GM19193 (cell line): ENCODE results near the gene DYRK1A.

Experiments used
- POLR2A ChIP-seq: IDR thresholded peaks from 4 replicates; pipeline ENCODE4 v1.6.1; 2011; ENCODE audit not compliant: insufficient read depth, insufficient read length; ENCODE audit errors: extremely low read depth

Gene DYRK1A

DNA sequence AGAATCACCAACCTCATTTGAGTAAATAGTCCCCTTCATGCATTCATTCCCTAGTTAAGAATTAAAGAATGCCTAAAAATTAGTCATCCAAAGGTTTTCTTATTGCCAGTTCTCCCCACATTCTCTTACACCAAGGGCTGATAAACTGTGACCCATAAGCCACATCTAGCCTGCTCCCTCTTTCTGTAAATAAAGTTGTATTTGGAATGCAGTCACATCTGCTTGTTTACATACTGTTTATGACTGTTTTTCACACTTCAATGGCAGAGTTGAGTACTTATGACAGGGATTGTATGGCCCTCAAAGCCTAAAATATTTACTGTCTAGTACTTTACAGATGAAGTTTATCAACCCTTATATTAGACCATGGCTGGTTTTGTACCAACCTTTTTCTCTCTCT, 16.1 kb upstream of the DYRK1A start:
- TF ChIP-seq POLR2A: no peak

DNA sequence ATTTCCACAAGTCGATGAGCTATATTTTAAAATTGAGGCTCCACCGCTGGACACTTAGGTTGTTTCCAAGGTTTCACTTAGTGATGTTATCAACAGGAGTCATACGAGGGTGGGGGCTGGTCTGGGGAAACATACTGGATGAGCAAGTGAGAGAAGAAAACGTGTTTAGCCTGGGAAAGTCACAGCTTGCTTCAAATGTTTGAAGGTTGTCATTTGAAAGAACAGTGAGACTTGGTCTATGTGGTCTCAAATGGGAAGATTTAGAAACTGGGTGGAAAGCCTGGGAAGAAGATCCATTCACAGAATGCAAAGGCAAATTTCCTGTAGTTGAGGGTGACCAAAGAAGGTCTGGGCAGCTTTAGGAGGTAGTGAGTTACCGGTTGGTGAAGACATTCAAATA, 9.9 kb upstream of the DYRK1A start:
- no peak for TF ChIP-seq POLR2A

DNA sequence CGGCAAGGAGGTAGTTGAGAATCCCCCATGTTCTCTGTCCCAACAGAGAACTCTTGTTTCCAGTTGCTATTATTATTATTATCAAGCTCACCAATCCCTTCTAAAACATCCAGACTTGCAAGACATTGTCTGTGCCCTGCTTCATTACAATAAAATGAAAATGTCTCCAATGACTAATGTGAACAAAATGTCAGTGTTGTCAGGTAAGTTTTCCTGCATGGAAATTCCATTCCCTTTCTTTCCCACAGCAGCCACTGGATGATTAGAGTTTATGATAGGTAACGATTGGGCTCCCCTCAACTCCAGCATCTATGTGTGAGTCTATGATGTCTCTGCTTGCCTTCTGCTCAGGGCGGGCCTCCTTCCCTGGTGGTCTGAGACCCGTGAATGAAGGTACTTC, 8.9 kb upstream of the DYRK1A start:
- no peak for TF ChIP-seq POLR2A

DNA sequence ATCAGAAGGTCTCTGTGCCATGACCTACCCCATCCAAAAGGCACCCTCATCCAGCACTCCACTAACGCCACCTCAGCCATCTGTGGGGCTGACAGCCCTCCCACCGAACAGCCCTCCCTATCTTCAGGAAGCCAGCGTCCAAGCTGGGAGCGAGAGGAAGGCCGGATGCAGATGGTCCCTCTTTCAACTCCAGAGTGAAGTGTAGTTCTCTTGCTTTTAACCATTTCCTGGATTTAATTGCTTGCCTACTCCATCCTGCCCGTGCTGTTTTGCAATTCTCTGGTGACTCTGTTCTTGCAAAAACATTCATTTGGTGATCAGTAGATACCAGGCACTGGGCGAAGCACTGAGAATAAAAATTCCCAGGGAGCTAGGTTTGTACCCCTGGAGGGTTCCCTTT, 8.2 kb upstream of the DYRK1A start:
- no peak for TF ChIP-seq POLR2A

DNA sequence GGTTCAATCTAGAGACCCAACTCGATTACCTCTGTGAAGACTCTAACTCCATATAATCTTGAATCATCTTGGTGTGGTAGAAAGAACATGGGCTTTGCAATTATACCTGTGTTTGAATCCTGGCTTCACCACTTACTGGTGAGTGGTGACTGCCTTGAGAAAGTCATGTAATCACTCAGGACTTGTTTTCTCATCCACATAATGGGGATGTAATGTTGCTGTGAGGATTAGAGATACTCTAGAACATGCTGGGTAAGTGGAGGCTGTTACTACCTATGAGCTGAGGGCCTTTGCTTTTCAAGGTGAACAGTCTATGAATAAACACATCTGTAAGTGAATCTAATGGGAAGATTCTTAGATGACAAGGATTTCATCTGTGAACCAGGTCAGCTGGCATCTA, 2.6 kb upstream of the DYRK1A start:
- no peak for TF ChIP-seq POLR2A

DNA sequence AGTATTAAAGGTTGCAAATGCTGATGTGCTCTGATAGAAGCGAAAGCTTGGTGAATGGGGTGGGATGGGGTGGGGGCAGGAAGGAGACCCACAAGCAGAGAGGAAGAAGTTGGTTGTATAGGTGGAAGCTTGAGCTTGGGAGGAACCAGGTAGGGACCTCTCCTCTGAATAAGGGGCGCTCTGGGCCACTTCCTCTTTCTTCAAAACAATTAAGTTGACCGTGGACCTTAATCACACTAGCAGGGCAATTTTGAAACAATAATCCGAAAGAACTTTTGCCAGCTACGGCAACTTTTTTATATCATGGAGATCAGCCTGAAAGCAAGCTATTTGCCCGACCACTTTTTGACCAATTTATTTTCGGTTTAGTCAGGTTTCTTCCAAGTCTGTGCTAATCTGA, 1.9 kb upstream of the DYRK1A start:
- no peak for TF ChIP-seq POLR2A

DNA sequence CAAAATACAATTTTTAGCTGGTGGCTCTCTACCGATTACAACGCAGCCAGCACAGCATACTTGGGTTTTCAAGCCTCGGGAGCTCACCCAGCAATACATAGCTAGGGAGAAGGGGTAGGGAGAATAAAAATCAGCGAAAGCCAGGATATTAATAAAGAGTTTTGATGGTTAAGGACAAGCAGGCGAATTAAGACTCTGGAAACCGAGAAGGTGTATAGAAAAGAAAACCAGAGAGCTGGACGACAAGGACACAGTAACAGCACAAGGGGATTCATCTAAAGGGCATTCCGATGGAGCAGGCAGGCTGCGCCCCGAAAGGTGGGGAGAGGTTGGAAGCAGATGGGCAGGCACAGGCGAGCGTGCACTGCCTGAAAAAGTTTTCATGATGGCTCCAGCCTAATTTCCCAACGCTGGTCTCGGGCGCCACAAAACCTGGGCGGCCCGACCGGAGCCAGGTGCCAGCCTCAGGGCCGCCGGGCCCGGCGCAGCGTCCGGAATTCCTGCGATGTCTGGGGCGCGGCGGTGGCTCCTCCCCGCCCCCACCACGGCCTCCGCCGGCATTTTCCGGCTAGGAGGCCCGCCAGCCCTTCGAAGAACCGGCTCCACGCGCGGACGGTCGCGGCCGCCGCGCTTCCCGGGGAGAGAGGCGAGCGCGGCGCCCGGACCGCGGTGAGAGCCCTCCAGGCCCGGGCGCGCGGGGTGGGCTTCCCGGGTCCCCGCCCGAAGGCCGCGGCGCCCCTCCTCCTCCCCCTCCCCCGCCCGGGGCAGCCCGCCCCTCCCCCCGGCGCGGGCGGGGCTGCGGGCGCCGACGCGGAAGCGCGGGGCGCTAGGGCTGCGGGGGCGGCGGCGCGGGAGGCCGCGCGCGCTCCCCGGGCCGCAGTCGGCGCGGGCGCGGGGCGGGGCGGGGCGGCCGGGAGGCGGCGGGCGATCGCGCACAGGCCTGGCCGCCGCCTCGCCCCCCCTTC, 774 bp upstream of the DYRK1A start:
- TF ChIP-seq POLR2A: peak; percentile 64

DNA sequence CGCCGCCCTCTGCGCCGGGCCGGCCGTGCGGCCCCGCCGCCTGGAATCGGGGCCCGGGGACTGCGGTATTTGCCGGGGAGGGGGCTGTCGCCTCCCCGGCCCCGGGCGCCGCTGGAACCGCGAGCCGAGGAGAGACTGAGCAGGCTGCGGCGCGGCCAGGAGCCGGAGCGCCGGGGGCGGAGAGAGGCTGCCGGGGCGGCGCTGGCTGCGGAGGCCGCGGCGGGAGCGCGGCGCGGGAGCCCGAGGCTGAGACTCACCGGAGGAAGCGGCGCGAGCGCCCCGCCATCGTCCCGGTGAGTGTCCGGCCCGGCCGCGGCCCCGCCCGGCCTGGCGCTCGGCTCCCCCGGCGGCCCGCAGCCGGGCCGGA, 746 bp downstream of the DYRK1A start:
- no peak for TF ChIP-seq POLR2A

DNA sequence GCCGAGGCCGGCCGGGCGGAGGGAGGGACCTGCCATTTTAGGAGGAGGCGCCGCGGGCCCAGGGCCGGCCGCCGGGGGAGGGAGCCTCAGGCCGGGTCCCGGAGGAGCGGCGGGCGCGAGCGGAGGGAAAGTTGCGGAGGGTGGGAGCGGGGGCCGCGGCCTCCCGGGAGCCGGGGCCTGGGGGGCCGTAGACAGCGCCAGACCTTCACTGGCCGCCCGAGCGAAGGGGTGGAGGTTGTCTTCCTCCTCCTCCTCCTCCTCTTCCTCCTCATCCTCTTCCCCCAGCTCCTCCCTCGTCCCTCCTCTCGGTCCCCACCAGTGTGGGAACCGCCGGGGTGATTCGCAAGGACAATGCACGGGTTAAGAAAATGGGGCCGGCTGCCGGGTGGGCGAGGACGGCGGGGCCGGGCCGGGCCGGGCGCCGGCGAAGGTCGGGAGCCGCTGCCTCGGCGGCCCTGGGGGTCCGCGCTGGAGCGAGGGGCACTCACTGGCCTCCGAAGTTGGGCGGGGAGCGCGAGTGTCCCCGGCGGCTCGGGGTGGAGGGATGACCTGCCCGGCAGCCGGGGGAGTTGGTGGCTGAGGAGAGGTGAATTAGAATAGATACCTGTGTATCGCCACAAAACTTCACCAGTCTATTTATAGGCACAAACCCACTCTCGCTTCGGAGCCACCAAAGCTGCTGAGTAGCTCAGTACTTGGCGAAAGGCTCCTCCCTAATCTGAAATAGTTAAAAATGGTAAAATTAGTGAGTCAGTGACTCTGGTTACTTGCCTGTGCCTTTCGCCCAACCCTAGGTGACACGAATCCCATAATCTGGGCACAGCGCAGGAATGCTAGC, 1.3 kb downstream of the DYRK1A start:
- TF ChIP-seq POLR2A: no peak

DNA sequence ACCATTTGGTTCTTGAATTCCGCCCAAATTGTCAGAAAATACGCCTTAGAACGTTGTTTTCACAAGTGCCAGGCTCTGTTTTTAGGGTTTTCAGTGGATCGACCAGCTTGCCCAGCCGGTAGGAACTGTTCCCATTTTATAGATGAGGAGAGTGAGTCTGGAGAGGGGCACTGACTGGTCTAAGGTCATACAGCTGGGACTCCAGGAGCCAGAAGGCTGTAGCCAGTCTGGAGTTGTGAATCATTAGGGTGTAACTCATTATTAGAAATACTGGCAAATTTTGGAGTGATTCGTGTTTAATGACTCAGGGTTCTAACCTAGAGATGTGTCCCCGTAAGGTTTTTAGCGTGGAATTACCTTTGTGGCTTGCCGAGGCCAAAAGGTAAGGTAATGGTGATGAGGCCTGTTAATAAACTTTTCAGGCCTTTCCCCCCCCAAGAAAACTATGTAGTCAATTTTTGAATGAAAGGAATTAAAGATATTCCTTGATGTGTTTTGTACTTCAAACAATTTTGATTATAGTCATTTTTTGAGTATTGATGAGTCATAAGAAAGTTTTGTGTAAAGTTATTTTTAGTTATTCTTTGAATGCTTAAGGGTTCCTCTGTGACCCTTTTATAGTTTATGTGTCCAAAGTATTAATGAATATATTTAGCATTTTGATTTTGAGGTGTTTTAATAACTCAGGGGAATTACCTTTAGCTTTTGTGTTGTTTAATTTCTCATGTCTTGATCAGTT, 2.1 kb downstream of the DYRK1A start:
- no peak for TF ChIP-seq POLR2A

DNA sequence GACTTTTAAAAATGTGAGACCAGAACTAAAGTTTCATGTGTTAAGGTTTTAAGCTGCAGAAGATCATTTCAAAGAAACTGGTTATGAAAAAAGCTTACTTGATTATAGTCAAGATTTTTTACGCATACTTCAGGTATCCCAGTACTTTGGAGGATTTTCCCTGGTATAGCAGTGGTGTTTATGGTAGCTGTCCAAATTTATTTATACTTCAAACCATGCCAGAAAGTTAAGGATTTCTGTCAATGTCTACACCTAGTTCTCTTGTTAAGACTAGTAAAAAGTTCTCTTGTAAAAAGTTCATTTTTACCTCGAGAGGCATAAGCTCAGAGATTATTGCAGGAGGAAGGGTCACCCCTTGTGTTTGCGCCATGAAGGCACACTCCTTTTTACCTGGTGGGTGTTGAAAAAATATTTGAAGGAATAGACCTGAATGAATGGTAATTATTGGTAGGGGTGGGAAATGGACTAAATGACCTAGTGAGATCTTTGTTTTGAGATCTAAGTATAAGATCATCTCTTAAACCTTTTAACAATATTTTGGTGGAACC, 2.8 kb downstream of the DYRK1A start:
- TF ChIP-seq POLR2A: no peak

DNA sequence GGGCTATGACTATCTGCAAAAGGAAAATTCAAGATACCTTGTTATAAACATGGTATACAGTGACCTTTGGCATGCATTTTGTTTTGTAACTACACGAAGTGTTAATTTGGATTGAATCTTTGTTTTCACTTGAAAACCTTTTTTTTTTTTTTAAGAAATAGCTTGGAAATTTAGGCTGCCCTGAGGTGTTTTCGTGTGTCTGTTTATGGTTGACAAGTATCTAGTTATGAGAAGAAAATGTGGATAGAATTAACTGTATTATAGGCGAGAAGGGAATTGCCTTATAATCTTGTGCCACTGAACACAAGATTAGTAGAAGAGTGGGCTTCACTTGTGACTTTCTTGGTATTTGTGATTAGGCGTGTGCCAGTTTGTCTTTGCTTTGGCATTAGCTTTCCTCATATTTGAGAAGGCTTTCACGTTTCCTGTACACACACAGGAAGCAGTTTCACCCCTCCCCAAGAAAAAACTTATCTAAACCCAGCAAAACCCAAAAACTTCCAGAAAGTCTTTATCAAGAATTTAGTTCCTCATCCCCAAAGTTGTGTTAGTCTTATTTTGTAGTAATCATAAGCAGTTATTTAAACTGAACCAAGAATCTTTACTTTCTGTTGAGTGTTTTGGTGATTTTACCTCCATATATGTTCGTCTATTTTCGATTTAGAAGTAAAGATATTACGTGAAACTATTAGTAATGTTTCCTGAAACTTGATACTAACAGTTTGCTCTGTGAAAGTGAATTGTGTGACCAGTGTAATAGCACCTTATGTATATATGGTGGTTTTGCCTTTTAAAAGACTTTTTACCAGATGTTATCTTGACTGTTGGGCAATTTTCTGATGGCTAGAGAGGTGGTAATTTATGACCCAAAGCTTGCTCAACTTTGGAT, 3.8 kb downstream of the DYRK1A start:
- no peak for TF ChIP-seq POLR2A

DNA sequence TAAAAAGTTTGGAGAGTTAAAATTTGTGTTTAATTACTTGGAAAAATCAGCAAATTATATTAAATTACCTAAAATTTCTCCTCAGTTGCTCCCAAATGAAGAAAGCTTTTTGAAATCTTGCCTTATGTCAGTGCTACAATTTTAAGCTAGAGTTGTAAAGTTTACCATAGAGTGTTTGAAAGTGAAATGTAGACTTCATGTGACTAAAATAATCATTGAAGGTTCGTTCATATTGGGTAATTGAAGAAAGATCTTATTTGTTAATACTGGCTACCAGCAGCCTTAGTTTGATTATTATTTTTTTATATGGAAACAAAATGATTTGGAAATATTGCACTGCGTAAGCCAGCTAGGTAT, 4.4 kb downstream of the DYRK1A start:
- TF ChIP-seq POLR2A: no peak

DNA sequence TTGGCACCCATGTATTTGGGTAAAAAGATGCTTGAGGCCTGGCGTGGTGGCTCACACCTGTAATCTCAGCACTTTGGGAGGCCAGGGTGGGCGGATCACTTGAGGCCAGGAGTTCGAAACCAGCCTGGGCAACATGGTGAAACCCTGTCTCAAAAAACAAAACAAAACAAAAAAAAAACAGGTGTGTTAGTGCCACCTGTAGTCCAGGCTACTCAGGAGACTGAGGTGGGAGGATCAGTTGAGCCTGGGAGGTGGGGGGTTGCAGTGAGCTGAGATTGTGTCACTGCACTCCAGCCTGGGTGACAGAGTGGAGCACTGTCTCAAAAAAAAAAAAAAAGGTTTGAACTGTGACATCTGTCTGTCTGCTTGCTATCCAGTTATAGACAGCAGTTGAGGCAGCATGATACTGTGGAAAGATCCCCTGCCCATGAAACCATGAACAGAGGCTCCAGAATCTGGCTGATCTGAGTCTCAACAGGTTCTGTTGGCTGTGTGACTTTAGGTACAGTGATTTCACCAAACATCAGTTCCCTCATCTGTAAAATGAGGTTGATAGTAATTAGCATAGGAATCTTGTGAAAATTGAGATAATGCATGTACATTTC, 5.7 kb downstream of the DYRK1A start:
- TF ChIP-seq POLR2A: no peak

DNA sequence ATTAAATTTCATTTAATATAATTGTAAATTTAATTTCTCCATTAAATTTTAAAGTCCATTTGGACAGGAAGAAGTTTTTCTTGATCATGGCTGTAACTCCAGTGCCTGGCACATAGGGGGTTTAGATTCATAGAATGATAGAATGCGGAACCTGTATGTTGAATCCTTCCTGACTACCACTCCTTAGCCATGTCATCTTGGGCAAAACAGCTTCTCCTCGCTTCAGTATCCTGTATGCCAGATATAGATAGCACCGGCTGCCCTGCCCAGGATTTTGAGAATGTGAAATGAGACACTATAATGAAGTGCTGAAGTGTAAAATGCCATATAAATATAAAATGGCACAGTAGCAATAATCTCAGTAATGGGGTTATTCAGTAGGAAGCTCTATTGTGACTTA, 6.4 kb downstream of the DYRK1A start:
- no peak for TF ChIP-seq POLR2A
